IMR-90 (cell line): ENCODE results near the gene KLC1.

Source experiments
- FOS ChIP-seq: fragments of 150-350 bp; IDR thresholded peaks from 2 replicates; pipeline ENCODE4 v1.6.1; 2016; ENCODE audit warnings: low read depth, low read length
- SMC3 ChIP-seq: fragments of 150-350 bp; IDR thresholded peaks from 2 replicates; pipeline ENCODE4 v1.6.1; 2016; ENCODE audit warnings: low read depth, mild to moderate bottlenecking, antibody characterized with exemption, low read length, moderate library complexity

GRCh38 chr14:103653805-103654204 is 24.8 kb downstream of the KLC1 start:
- TF ChIP-seq SMC3 (no peak), FOS (no peak)
